ENCODE results near the gene HBM. TPM values are rescaled to one million over a fixed set of nuclear protein-coding genes. Genes with fewer than 3 reads are reported as not detected.
"Not testable (repeated sequence)": the region's sequence is repeated elsewhere in the genome, so short reads cannot be mapped to it uniquely, and the experiment has no call there.

The HBM gene
- total RNA-seq, 1 experiment from 2014 or later: not detected

GRCh38 chr16:203246-203645 is 37.5 kb downstream of the HBM start:
- H2BK120ac ChIP-seq (ENCODE audit: low read depth, low read length, poor library complexity, severe bottlenecking): no peak overlapping the region
- H3K56ac ChIP-seq (ENCODE audit: insufficient read length, low read depth, low read length): no peak overlapping the region
- Mint-ChIP-seq H3K27me3 (ENCODE audit: low read depth) (no peaks in the 10 kb centered on the region), H3K9me3 (no peaks in the 10 kb centered on the region), H3K27ac (no peak overlapping the region), H3K36me3 (ENCODE audit: insufficient read depth in 1 of 3, low read depth in 3 of 3) (peaks cover 55 to 92% (median 71%) of the 10 kb centered on the region in 3 experiments; a peak in 6 of 7 replicates), H3K4me3 (no peak overlapping the region), H3K4me1 (no peaks in the 10 kb centered on the region)
- H3K14ac ChIP-seq (ENCODE audit: insufficient read depth, low read length): no peak overlapping the region
- no peaks in the 10 kb centered on the region for H3K4me1 ChIP-seq (ENCODE audit: insufficient read depth, low read length)
- no peak overlapping the region for H4K91ac ChIP-seq (ENCODE audit: insufficient read length, low read depth, low read length)
- WGBS (ENCODE audit: extremely low coverage, insufficient read length, low lambda C conversion rate): no CpG with 5 or more reads among the region's 4 CpGs
- no peak overlapping the region for H2AK5ac ChIP-seq (ENCODE audit: insufficient read length, low read length)
- H3K23me2 ChIP-seq (ENCODE audit: insufficient read length, low read depth, low read length, poor library complexity, severe bottlenecking): no peaks in the 10 kb centered on the region
- no peak overlapping the region for H4K8ac ChIP-seq (replicated peaks; ENCODE audit: insufficient read length, low read depth, low read length)
- H4K20me1 ChIP-seq (ENCODE audit: control insufficient read depth, insufficient read depth, insufficient read length): no peaks in the 10 kb centered on the region
- H3K9ac ChIP-seq (ENCODE audit: extremely low read depth, insufficient read length, low read length): no peak overlapping the region
- no peaks in the 10 kb centered on the region for H3K27me3 ChIP-seq (ENCODE audit: insufficient read depth, low read length)
- H2BK12ac ChIP-seq (ENCODE audit: insufficient read length, low read depth, low read length): no peak overlapping the region
- no peak overlapping the region for H2AFZ ChIP-seq (ENCODE audit: low read length)
- TF ChIP-seq CTCF (conservative IDR thresholded peaks at IDR 0.05): no peak
- no peak overlapping the region for H3K23ac ChIP-seq (ENCODE audit: insufficient read length, low read depth, low read length)
- no peak overlapping the region for H3K27ac ChIP-seq (ENCODE audit: insufficient read length, low read depth, low read length)
- no peak overlapping the region for H3K4ac ChIP-seq (ENCODE audit: low read depth, low read length)
- no peak overlapping the region for H2BK20ac ChIP-seq (ENCODE audit: low read depth, low read length, poor library complexity, severe bottlenecking)
- H3K79me1 ChIP-seq (ENCODE audit: insufficient read depth, low read depth, low read length, poor library complexity, severe bottlenecking): no peaks in the 10 kb centered on the region
- no peak overlapping the region for H2BK5ac ChIP-seq (ENCODE audit: insufficient read length, low read length)
- no peak overlapping the region for H3K18ac ChIP-seq (ENCODE audit: insufficient read length, low read depth, low read length)
- H3T11ph ChIP-seq (ENCODE audit: low read length): no peak overlapping the region
- no peaks in the 10 kb centered on the region for H3K9me3 ChIP-seq (ENCODE audit: control insufficient read depth, low read depth, low read length)
- no peak overlapping the region for H2BK15ac ChIP-seq (ENCODE audit: low read depth, low read length)
- no peak overlapping the region for H4K5ac ChIP-seq (ENCODE audit: insufficient read length, low read depth, low read length)
- no peak for DNase-seq
- no peak overlapping the region for H3K4me2 ChIP-seq (ENCODE audit: insufficient read depth, insufficient read length, low read length)
- H3K79me2 ChIP-seq (ENCODE audit: insufficient read depth, low read length): no peaks in the 10 kb centered on the region; the same call in 1 of the 2 replicates

GRCh38 chr16:204046-204445 is 38.3 kb downstream of the HBM start:
- H3K4me1 ChIP-seq (ENCODE audit: insufficient read depth, low read length); H2BK12ac ChIP-seq (ENCODE audit: insufficient read length, low read depth, low read length); H3K79me1 ChIP-seq (ENCODE audit: insufficient read depth, low read depth, low read length, poor library complexity, severe bottlenecking); H4K91ac ChIP-seq (ENCODE audit: insufficient read length, low read depth, low read length); H3K14ac ChIP-seq (ENCODE audit: insufficient read depth, low read length); H3K27me3 Mint-ChIP-seq (ENCODE audit: low read depth); H3K27ac Mint-ChIP-seq; H3K4ac ChIP-seq (ENCODE audit: low read depth, low read length); H2BK20ac ChIP-seq (ENCODE audit: low read depth, low read length, poor library complexity, severe bottlenecking); H3K56ac ChIP-seq (ENCODE audit: insufficient read length, low read depth, low read length); DNase-seq; H3K23ac ChIP-seq (ENCODE audit: insufficient read length, low read depth, low read length); H2BK120ac ChIP-seq (ENCODE audit: low read depth, low read length, poor library complexity, severe bottlenecking); H3K23me2 ChIP-seq (ENCODE audit: insufficient read length, low read depth, low read length, poor library complexity, severe bottlenecking); H3K27me3 ChIP-seq (ENCODE audit: insufficient read depth, low read length); H4K8ac ChIP-seq (replicated peaks; ENCODE audit: insufficient read length, low read depth, low read length); H3K79me2 ChIP-seq (ENCODE audit: insufficient read depth, low read length); H2AK5ac ChIP-seq (ENCODE audit: insufficient read length, low read length); H3K27ac ChIP-seq (ENCODE audit: insufficient read length, low read depth, low read length); H2BK5ac ChIP-seq (ENCODE audit: insufficient read length, low read length); H3K9me3 Mint-ChIP-seq; H4K5ac ChIP-seq (ENCODE audit: insufficient read length, low read depth, low read length); H4K20me1 ChIP-seq (ENCODE audit: control insufficient read depth, insufficient read depth, insufficient read length); H3K4me2 ChIP-seq (ENCODE audit: insufficient read depth, insufficient read length, low read length); H2BK15ac ChIP-seq (ENCODE audit: low read depth, low read length); H3K4me1 Mint-ChIP-seq; H3T11ph ChIP-seq (ENCODE audit: low read length); H3K9me3 ChIP-seq (ENCODE audit: control insufficient read depth, low read depth, low read length); H3K4me3 Mint-ChIP-seq; H3K18ac ChIP-seq (ENCODE audit: insufficient read length, low read depth, low read length); H2AFZ ChIP-seq (ENCODE audit: low read length); H3K9ac ChIP-seq (ENCODE audit: extremely low read depth, insufficient read length, low read length): not testable (repeated sequence)
- no CpG with 5 or more reads among the region's 9 CpGs for WGBS (ENCODE audit: extremely low coverage, insufficient read length, low lambda C conversion rate)
- peaks cover 51 to 92% (median 71%) of the 10 kb centered on the region in 3 experiments; a peak in 6 of 7 replicates for H3K36me3 Mint-ChIP-seq (ENCODE audit: insufficient read depth in 1 of 3, low read depth in 3 of 3)
